Mesenchymal stem cell (in vitro differentiated cells and primary cell): Measurements from ENCODE around the gene ANKS1B.

Experiments
- DNase-seq: peaks from one replicate; pipeline ENCODE4 v3.0.0-alpha.2; 2013
- H2AFZ ChIP-seq: one replicate; pipeline ENCODE4 v1.6.1; 2013; ENCODE audit warnings: low read depth, mild to moderate bottlenecking, control low read depth, inconsistent platforms, low read length, moderate library complexity
- H2AK5ac ChIP-seq: 2 replicates; pipeline ENCODE4 v1.6.1; 2013; ENCODE audit warnings: low read length, moderate library complexity, mild to moderate bottlenecking, inconsistent platforms; ENCODE audit not compliant: severe bottlenecking
- H2BK120ac ChIP-seq: one replicate; pipeline ENCODE4 v1.6.1; 2013; ENCODE audit warnings: low read depth, mild to moderate bottlenecking, inconsistent platforms, low read length, moderate library complexity
- H2BK12ac ChIP-seq, 2 experiments: one replicate each; pipeline ENCODE4 v1.6.1; 2013; ENCODE audit warnings: inconsistent platforms in 2 of 2, low read length in 2 of 2, mild to moderate bottlenecking in 2 of 2, moderate library complexity in 2 of 2, control low read depth in 1 of 2
- H2BK15ac ChIP-seq: one replicate; pipeline ENCODE4 v1.6.1; 2013; ENCODE audit warnings: mild to moderate bottlenecking, low read depth, inconsistent platforms; ENCODE audit not compliant: poor library complexity, severe bottlenecking
- H2BK5ac ChIP-seq: 2 replicates; pipeline ENCODE4 v1.6.1; 2013; ENCODE audit warnings: low read depth, mild to moderate bottlenecking, low read length, control low read depth, inconsistent platforms; ENCODE audit not compliant: poor library complexity, severe bottlenecking
- H3K14ac ChIP-seq, 2 experiments: one replicate each; pipeline ENCODE4 v1.6.1; 2013; ENCODE audit warnings: inconsistent platforms in 2 of 2, low read length in 2 of 2, control low read depth in 1 of 2, mild to moderate bottlenecking in 1 of 2, moderate library complexity in 1 of 2
- H3K18ac ChIP-seq, 2 experiments: one replicate each; pipeline ENCODE4 v1.6.1; 2013; ENCODE audit warnings: inconsistent platforms in 2 of 2, low read length in 2 of 2, control low read depth in 1 of 2, low read depth in 1 of 2, mild to moderate bottlenecking in 1 of 2
- H3K23ac ChIP-seq, 2 experiments: one replicate each; pipeline ENCODE4 v1.6.1; 2013; ENCODE audit warnings: inconsistent platforms in 2 of 2, low read length in 2 of 2, mild to moderate bottlenecking in 2 of 2, moderate library complexity in 2 of 2, control low read depth in 1 of 2
- H3K27ac ChIP-seq: 2 replicates; pipeline ENCODE4 v1.5.1; 2013; ENCODE audit warnings: mild to moderate bottlenecking, moderate library complexity, low read length, control low read depth, inconsistent platforms; ENCODE audit not compliant: poor library complexity, severe bottlenecking
- H3K27me3 ChIP-seq, 2 experiments: 2 replicates each; pipeline versions ENCODE4 v1.6.1 to v1.7.0; 2013; ENCODE audit warnings: low read length in 2 of 2, mild to moderate bottlenecking in 2 of 2, moderate library complexity in 2 of 2, control low read depth in 1 of 2, inconsistent platforms in 1 of 2; ENCODE audit not compliant: control insufficient read depth in 1 of 2, insufficient read depth in 1 of 2
- H3K36me3 ChIP-seq, 2 experiments: 2 replicates each; pipeline versions ENCODE4 v1.6.1 to v1.7.0; 2013; ENCODE audit warnings: low read length in 2 of 2, control low read depth in 1 of 2, inconsistent platforms in 1 of 2, low read depth in 1 of 2, mild to moderate bottlenecking in 1 of 2; ENCODE audit not compliant: insufficient read depth in 2 of 2, control insufficient read depth in 1 of 2
- H3K4ac ChIP-seq, 2 experiments: one replicate each; pipeline ENCODE4 v1.6.1; 2013; ENCODE audit warnings: inconsistent platforms in 2 of 2, low read length in 2 of 2, mild to moderate bottlenecking in 2 of 2, moderate library complexity in 2 of 2, control low read depth in 1 of 2, low read depth in 1 of 2
- H3K4me1 ChIP-seq: 2 replicates; pipeline ENCODE4 v1.6.1; 2013; ENCODE audit warnings: low read depth, low read length, control low read depth; ENCODE audit not compliant: control insufficient read depth, insufficient read depth
- H3K4me2 ChIP-seq: 2 replicates; pipeline ENCODE4 v1.6.1; 2013; ENCODE audit warnings: low read length, mild to moderate bottlenecking, inconsistent platforms; ENCODE audit not compliant: poor library complexity, severe bottlenecking
- H3K4me3 ChIP-seq, 2 experiments: 2 replicates each; pipeline versions ENCODE4 v1.5.1 to v1.7.0; 2013; ENCODE audit warnings: low read length in 2 of 2, mild to moderate bottlenecking in 2 of 2, control low read depth in 1 of 2, low read depth in 1 of 2; ENCODE audit not compliant: insufficient read depth in 1 of 2
- H3K79me1 ChIP-seq: replicated peaks from 2 replicates; pipeline ENCODE4 v1.6.1; 2013; ENCODE audit warnings: mild to moderate bottlenecking, control low read depth, low read length, inconsistent platforms; ENCODE audit not compliant: poor library complexity, severe bottlenecking
- H3K9ac ChIP-seq: 2 replicates; pipeline ENCODE4 v1.7.0; 2013; ENCODE audit warnings: mild to moderate bottlenecking, low read length, moderate library complexity
- H3K9me3 ChIP-seq: 2 replicates; pipeline ENCODE4 v1.7.0; 2013; ENCODE audit warnings: mild to moderate bottlenecking, low read length; ENCODE audit not compliant: control insufficient read depth
- H4K8ac ChIP-seq: one replicate; pipeline ENCODE4 v1.6.1; 2013; ENCODE audit warnings: inconsistent platforms, mild to moderate bottlenecking, low read length, moderate library complexity
- H4K91ac ChIP-seq: one replicate; pipeline ENCODE4 v1.6.1; 2013; ENCODE audit warnings: mild to moderate bottlenecking, low read length, inconsistent platforms
- WGBS: methylation state at CpG from one replicate; pipeline ENCODE4 v1.1.7; 2013; ENCODE audit warnings: mixed read lengths; 5-methylcytosine and 5-hydroxymethylcytosine counted together

ANKS1B gene

GRCh38 chr12:99235381-99235780, 749.4 kb downstream of the ANKS1B start:
- 63% methylated on average over 2 of the region's 3 CpGs for WGBS
- Histone ChIP-seq H3K79me1 (no peaks in the 10 kb centered on the region), H3K4me1 (no peaks in the 10 kb centered on the region), H4K91ac (no peak overlapping the region), H2AFZ (no peak overlapping the region), H3K9ac (no peak overlapping the region), H3K27me3 (no peaks in the 10 kb centered on the region), H3K4ac (no peak overlapping the region), H3K18ac (no peak overlapping the region), H2BK12ac (no peak overlapping the region), H2BK5ac (no peak overlapping the region), H3K27ac (no peak overlapping the region), H3K9me3 (no peaks in the 10 kb centered on the region), H3K36me3 (no peaks in the 10 kb centered on the region), H3K4me2 (no peak overlapping the region), H2BK15ac (no peak overlapping the region), H3K23ac (no peak overlapping the region), H2AK5ac (no peak overlapping the region), H3K14ac (no peak overlapping the region), H3K4me3 (no peak overlapping the region), H4K8ac (no peak overlapping the region), H2BK120ac (no peak overlapping the region)
- no peak for DNase-seq

DNA sequence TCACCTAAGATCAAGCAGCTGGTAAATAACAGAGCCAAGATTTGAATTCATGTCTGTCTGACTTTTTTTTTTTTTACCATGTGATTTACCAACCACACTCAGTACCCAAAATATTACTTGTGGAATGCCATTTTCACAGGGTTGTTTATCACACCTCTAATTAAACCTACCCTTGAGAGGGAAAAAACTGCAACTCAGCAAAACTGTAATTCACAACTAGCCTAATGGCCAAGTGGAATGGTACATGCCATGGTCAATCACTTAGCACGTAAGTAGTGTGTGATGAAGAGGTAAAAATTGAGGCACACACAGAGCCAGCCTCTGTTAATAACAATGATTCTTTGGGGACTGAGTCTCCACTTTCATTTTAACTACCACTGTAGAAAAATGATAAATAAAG, 750.0 kb downstream of the ANKS1B start:
- H3K36me3 ChIP-seq, result no peaks in the 10 kb centered on the region
- H2BK120ac ChIP-seq, result no peak overlapping the region
- no peak overlapping the region for H3K4me3 ChIP-seq
- no peaks in the 10 kb centered on the region for H3K4me1 ChIP-seq
- no peaks in the 10 kb centered on the region for H3K79me1 ChIP-seq
- H3K9me3 ChIP-seq, result no peaks in the 10 kb centered on the region
- no peak overlapping the region for H3K4ac ChIP-seq
- H4K8ac ChIP-seq, result no peak overlapping the region
- H3K23ac ChIP-seq, result no peak overlapping the region
- H2BK12ac ChIP-seq, result no peak overlapping the region
- no peak overlapping the region for H4K91ac ChIP-seq
- no peak overlapping the region for H2BK5ac ChIP-seq
- no peak overlapping the region for H3K14ac ChIP-seq
- H3K18ac ChIP-seq, result no peak overlapping the region
- no peak for DNase-seq
- H3K27ac ChIP-seq, result no peak overlapping the region
- H2BK15ac ChIP-seq, result no peak overlapping the region
- no peak overlapping the region for H2AK5ac ChIP-seq
- H3K9ac ChIP-seq, result no peak overlapping the region
- WGBS, result no CpG with 5 or more reads among the region's 1 CpG
- H3K27me3 ChIP-seq, result no peaks in the 10 kb centered on the region
- no peak overlapping the region for H3K4me2 ChIP-seq
- no peak overlapping the region for H2AFZ ChIP-seq

- Histone ChIP-seq H3K4ac (no peak overlapping the region), H4K91ac (no peak overlapping the region), H2BK15ac (no peak overlapping the region), H3K23ac (no peak overlapping the region), H3K79me1 (no peaks in the 10 kb centered on the region), H4K8ac (no peak overlapping the region), H2AK5ac (no peak overlapping the region), H2AFZ (no peak overlapping the region), H3K4me3 (no peak overlapping the region), H2BK12ac (no peak overlapping the region), H3K18ac (no peak overlapping the region), H3K14ac (no peak overlapping the region), H3K27ac (no peak overlapping the region), H3K9me3 (no peaks in the 10 kb centered on the region), H3K36me3 (no peaks in the 10 kb centered on the region), H2BK120ac (no peak overlapping the region), H3K4me1 (no peaks in the 10 kb centered on the region), H3K4me2 (no peak overlapping the region), H2BK5ac (no peak overlapping the region), H3K27me3 (no peaks in the 10 kb centered on the region), H3K9ac (no peak overlapping the region)
- WGBS, result no CpG with 5 or more reads among the region's 4 CpGs
- DNase-seq, result no peak
Observed at GRCh38 chr12:99232324-99232723, 752.4 kb downstream of the ANKS1B start.

DNA sequence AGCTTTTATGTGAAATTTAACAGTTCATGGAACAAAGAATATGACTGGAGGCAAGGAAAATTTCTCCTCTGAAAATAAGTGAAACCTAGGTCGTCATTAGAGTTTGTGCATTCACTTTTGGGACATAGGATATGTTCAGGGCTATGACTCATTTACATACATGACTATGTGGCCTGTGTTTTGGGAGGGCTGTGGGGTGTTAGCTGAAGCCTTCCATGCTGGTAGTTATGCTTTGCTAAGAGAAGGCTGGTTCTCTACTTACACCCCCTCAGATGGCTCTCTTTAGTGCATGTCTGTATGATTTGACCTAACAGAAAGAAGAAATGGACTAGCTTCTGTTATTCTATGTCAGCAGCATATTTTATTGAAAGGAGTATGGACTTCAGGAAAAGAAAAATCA, 753.7 kb downstream of the ANKS1B start:
- H2BK12ac ChIP-seq, result no peak overlapping the region
- 40% methylated on average over 1 of the region's 1 CpG for WGBS

More for the DNA sequence above, 753.7 kb downstream of the ANKS1B start:
- H3K9ac ChIP-seq, result no peak overlapping the region
- H2BK5ac ChIP-seq, result no peak overlapping the region
- no peak overlapping the region for H3K18ac ChIP-seq
- no peak overlapping the region for H2BK120ac ChIP-seq
- H3K4ac ChIP-seq, result no peak overlapping the region
- no peak overlapping the region for H4K8ac ChIP-seq
- H4K91ac ChIP-seq, result no peak overlapping the region
- no peaks in the 10 kb centered on the region for H3K79me1 ChIP-seq
- no peak overlapping the region for H3K23ac ChIP-seq
- no peak overlapping the region for H2AK5ac ChIP-seq
- H3K36me3 ChIP-seq, result no peaks in the 10 kb centered on the region
- no peak overlapping the region for H2BK15ac ChIP-seq
- H3K14ac ChIP-seq, result no peak overlapping the region
- no peaks in the 10 kb centered on the region for H3K27me3 ChIP-seq
- no peak overlapping the region for H3K4me3 ChIP-seq
- H3K4me2 ChIP-seq, result no peak overlapping the region
- H2AFZ ChIP-seq, result no peak overlapping the region
- no peak overlapping the region for H3K27ac ChIP-seq
- no peak for DNase-seq
- no peaks in the 10 kb centered on the region for H3K4me1 ChIP-seq
- no peaks in the 10 kb centered on the region for H3K9me3 ChIP-seq
